Hematopoietic multipotent progenitor cell (in vitro differentiated cells): Measurements from ENCODE around the gene SOX21. TPM values are rescaled to one million over a fixed set of nuclear protein-coding genes. Genes with fewer than 3 reads are reported as not detected.

Experiments
- DNase-seq, 3 donors: peaks; one replicate each; pipeline ENCODE4 v3.0.0-alpha.2; 2011 to 2015; ENCODE audit warnings: low read depth in 2 of 3, low spot score in 2 of 3
- small RNA-seq: library from RNA; depleted of rRNA; stranded (forward); fragments of <200 nt; gene quantifications from one replicate; pipeline ENCODE3, GENCODE V24; 2012
- total RNA-seq: library from RNA; depleted of rRNA; stranded (reverse); fragments of >200 nt; gene quantifications from one replicate; pipeline ENCODE4 v1.2.3, GENCODE V29; 2012

SOX21 gene
- total RNA-seq, 1 donor: not detected

- DNase-seq: no peak
Observed at GRCh38 chr13:94682229-94682628, 30.1 kb downstream of the SOX21 start.

GRCh38 chr13:94679614-94680013 lies 32.7 kb downstream of the SOX21 start:
- no peak for DNase-seq

DNA sequence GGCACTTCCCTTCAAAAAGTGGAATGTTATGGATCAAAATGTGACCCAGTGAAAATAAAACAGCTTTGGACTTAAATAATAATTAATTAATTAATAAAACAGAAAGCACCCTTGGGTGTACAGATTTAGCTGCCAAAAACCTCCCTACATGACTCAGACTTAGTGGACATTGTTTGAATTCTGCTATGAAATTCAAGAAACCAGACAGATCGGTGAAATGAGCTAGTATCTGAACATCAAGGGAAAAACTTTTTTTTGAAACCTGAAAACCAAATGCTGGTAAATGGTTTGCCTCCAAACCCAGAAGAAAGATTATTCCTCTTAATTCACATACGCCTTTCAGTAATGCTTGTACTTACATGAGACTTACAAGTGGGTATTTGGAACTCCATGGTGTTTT lies 33.5 kb downstream of the SOX21 start:
- no peak for DNase-seq

DNA sequence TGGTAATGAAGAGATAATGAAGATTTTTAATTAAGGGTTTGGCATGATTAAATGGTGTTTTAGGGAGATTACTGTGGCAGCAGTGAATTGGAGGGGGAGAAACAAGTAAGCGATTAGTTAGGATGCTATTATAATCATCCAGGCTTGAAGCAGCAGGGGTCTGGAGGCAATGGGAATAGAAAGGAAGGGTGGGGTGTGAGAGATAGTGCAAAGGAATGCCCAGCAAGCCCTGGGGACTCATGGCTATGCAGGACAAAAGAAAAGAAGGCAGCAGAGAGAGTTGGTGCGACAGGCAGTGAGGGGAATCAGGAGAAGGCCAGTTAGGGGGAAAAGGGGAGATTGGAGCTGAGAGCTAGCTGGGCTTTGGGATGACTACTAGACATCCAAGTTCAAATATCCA lies 34.5 kb downstream of the SOX21 start:
- no peak for DNase-seq

- peak in 2 of 3 donors; percentile 60 to 61 for DNase-seq
Observed at GRCh38 chr13:94674609-94675348, 37.6 kb downstream of the SOX21 start.

DNA sequence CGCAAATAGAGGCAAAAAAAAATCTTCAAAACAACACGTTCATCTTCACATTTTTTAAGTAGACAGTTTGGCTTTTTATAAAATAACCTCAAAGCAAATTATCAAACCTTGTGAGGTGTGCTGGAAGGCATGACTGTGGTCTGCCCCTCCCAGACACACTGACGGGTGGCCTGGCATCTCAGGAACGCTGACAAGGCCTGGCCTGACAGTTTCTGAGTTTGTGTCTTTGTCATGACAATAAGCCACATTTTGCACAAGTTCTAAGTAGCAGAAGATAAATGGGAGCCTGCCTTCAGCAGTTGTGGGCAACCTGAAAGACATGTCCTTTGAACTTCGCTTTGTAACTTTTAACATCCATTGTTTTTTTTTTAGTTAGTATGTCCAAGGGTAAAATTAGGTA lies 38.5 kb downstream of the SOX21 start:
- DNase-seq: no peak

DNA sequence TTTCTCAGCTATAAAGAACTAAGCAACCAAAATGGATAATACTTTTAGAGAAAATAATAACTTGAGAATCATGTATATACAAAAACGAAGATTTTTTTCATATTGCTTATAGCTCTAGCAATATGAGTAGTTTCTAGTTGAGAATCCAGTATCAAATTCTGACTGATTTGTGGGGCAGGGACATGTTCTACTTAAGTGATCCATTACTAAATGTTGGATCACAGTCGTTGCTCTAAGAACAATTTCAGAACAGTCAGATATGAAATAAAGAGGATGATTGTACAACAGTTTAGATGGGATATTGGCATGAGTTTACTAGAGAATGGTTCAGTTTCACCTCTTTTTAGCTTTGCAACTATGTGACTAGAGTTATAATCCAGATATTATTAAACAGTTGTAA lies 39.9 kb downstream of the SOX21 start:
- DNase-seq: no peak

DNA sequence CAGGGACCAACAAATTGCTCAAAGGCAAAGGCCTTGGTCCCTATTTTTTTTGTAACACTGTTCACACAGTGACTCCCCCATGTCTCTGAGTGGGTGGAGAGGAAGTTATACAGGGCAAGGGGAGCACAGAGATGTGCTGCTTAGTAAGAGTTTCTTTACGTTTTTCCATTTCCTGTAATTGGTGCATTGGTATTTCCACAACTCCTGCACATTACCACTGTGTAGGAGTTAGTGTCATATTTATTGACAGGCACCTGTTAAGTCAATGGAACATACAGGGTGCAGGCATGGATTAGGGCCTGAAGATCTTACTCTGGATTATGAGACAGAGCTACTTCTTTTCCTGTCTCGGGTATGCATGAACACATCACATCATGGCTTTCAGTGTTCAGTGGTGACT lies 45.2 kb downstream of the SOX21 start:
- no peak for DNase-seq

GRCh38 chr13:94666065-94666464 lies 46.3 kb downstream of the SOX21 start:
- no peak for DNase-seq

DNA sequence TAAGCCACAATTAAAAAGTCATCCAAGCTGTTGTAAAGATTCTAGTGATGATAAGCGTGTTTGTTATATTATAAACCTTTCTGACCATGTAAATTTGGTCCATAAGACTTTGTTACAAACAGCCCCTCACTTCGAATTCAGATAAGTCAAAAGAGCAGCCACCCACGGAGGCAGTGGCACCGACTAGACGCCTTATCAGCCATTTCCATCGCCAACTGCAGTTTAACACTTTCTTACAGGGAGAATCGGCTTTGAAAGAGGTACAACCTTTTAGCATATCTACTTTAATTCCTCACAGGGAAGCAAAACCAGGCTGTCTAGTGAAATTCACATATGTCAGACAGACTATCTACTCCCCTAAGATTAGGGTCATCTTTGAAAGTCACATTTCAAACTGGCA lies 47.5 kb downstream of the SOX21 start:
- no peak for DNase-seq

DNA sequence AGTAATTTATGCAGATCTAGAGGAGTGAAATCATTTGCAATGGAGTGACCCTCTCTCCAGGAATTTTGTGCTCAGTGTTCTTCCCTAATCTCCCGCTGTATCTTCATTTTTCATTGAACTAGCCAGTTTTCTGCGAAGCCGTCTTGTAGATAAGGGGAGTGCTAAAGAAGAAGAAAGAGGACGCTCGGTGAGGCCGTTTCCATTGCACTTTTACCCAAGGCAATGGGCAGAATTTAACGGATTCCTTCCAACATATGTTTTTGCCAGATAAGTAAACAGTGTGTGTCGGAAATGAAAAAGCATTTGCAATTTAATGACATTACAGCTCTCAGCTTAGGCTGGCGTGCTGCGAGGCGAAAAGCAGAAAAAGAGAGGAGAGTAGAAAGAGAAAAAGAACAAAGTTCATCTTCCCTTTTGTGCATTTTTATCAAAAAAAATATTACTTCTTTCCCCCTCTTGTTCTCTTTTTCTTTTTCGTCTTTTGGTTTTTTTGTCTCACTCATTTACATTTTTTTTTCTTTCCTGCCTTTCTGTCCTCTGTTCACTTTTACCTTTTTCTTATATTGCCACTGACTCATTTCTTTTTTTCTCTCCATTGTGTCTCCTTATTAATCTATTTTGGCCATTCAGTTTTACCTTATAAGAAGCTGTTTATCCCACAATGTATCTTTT lies 49.9 kb downstream of the SOX21 start:
- peak in 2 of 3 donors; percentile 51 to 72 for DNase-seq

GRCh38 chr13:94661406-94661805 lies 50.9 kb downstream of the SOX21 start:
- DNase-seq: no peak

GRCh38 chr13:94660695-94661326 lies 51.5 kb downstream of the SOX21 start:
- peak in 2 of 3 donors; percentile 36 to 68 for DNase-seq

Small RNA genes lying within 50 kb of the gene (small RNA-seq; reads per million reads assigned to genes)
- gene RN7SL585P: not detected

Other genes with a start within 250 kb of the SOX21 start
- gene DCT, start 232.9 kb downstream of the SOX21 start, total RNA-seq: under 0.01 TPM
- gene TGDS, start 116.4 kb downstream of the SOX21 start, total RNA-seq: 7.0 TPM
- gene GPR180, start 110.7 kb downstream of the SOX21 start, total RNA-seq: 2.4 TPM